Lower leg skin (tissue), 3 donors: ENCODE measurements around the gene TAF13.

ENCODE experiments used
- POLR2A ChIP-seq, 2 donors: fragments of 450-650 bp; IDR thresholded peaks; one replicate each; pipeline ENCODE4 v1.6.1; 2016 to 2017; ENCODE audit warnings: antibody characterized with exemption in 2 of 2, mild to moderate bottlenecking in 1 of 2, moderate library complexity in 1 of 2
- TF ChIP-seq, protein P1 (sequence below), 3 donors: fragments of 450-650 bp; IDR thresholded peaks; one replicate each; pipeline ENCODE4 v1.5.1; 2016; ENCODE audit warnings: antibody characterized with exemption in 3 of 3, mild to moderate bottlenecking in 3 of 3, moderate library complexity in 2 of 3

DNA sequence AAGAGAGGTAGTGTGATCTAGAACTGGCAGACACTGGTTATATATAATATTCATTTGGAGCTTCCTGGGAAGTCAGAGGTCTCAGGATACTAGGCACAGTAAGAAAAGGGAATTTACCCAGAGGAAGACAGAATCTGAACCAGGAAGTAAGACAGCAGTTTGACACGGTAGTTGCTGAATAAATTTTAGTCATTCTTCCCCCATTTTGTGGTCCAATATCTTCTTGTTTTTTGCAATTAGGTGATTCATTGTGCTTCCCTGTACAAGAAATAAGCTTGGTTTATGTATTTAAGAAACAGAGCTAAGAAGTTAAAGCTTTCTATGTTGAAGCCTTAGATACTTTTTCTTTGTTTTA, 16.0 kb upstream of the TAF13 start:
- TF ChIP-seq, protein P1, sequence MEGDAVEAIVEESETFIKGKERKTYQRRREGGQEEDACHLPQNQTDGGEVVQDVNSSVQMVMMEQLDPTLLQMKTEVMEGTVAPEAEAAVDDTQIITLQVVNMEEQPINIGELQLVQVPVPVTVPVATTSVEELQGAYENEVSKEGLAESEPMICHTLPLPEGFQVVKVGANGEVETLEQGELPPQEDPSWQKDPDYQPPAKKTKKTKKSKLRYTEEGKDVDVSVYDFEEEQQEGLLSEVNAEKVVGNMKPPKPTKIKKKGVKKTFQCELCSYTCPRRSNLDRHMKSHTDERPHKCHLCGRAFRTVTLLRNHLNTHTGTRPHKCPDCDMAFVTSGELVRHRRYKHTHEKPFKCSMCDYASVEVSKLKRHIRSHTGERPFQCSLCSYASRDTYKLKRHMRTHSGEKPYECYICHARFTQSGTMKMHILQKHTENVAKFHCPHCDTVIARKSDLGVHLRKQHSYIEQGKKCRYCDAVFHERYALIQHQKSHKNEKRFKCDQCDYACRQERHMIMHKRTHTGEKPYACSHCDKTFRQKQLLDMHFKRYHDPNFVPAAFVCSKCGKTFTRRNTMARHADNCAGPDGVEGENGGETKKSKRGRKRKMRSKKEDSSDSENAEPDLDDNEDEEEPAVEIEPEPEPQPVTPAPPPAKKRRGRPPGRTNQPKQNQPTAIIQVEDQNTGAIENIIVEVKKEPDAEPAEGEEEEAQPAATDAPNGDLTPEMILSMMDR (IDR thresholded peaks at IDR 0.05): no peak
- TF ChIP-seq POLR2A (IDR thresholded peaks at IDR 0.05): no peak
